ENCODE data around the gene ADCK2.
"Not testable (repeated sequence)": the region's sequence is repeated elsewhere in the genome, so short reads cannot be mapped to it uniquely, and the experiment has no call there.

ADCK2 gene

DNA sequence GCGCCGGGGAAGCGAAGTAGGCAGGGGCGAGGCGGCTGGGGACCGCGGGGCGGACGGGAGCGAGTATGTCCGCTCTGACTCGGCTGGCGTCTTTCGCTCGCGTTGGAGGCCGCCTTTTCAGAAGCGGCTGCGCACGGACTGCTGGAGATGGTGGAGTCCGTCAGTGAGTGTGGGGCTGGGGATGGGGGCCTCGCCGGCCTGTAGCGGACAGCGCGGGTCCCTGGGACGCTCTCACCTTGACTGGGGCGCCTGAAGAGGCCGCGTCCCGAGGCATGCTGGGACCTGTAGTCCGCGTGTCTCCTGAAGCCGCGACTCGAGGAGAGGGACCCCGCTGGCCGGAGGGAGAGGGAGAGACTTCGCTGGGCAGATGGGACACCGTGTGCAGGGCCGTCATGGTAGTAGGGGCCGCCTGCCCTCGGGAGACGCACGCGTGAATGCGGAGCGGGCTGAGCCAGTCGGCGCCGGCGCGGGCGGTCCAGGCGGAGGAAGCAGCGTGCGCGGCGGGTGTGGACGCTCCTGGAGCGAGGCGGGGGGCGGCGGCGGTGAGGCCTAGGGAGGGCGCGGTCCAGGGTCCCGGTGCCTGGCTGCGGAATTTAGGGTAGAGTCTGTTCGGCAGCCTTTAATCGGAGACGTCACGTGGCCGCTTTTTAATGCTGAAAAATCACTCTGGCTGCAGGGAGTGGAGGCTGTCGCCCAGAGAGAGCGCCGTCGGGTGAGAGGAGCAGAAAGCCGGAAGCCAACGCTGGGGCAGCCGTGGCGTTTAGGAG, 24.1 kb downstream of the ADCK2 start, which contains the start of gene NDUFB2:
TSS of gene NDUFB2 (plus strand) at position 29 of the 767 bp plus-strand sequence. CDS start at position 66, 37 bp downstream.
- peak; percentile 56 for DNase-seq

- DNase-seq = no peak
Measured at GRCh38 chr7:140697447-140698143, 24.9 kb downstream of the ADCK2 start.

- no peak for DNase-seq
Measured at GRCh38 chr7:140698477-140698876, 25.7 kb downstream of the ADCK2 start.

- DNase-seq = no peak
Measured at GRCh38 chr7:140702774-140703173, 30.0 kb downstream of the ADCK2 start.

- no peak for DNase-seq
Measured at GRCh38 chr7:140704205-140704604, 31.5 kb downstream of the ADCK2 start.

DNA sequence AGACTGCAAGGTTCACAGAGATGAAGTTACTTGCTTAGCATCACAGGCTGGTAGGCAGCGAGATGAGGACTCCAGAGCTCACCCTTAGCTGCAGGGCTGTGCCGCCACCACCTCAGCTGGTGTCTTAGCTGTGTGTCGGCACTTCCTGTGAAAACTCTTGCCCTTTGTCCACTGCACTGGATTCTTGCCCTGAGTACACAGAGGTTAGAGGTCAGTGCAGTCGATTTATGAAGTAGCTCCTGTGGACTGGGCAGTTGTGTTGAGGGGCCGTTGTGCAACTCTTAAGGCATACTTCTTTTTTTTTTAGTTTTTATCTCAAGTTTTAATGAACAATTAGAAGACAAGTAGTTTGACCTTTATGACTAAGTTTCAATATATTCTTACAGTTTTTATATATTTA, 34.4 kb downstream of the ADCK2 start:
- no peak for DNase-seq

DNA sequence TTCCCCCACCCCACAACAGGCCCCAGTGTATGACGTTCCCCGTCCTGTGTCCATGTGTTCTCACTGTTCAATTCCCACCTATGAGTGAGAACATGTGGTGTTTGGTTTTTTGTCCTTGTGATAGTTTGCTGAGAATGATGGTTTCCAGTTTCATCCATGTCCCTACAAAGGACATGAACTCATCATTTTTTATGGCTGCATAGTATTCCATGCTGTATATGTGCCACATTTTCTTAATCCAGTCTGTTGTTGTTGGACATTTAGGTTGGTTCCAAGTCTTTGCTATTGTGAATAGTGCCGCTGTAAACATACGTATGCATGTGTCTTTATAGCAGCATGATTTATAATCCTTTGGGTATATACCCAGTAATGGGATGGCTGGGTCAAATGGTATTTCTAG, 36.0 kb downstream of the ADCK2 start:
- not testable (repeated sequence) for DNase-seq

- DNase-seq = not testable (repeated sequence)
Measured at GRCh38 chr7:140712392-140712791, 39.6 kb downstream of the ADCK2 start.

GRCh38 chr7:140714331-140715040, 41.7 kb downstream of the ADCK2 start:
- no peak for DNase-seq

- no peak for DNase-seq
Measured at GRCh38 chr7:140719721-140720120, 47.0 kb downstream of the ADCK2 start.

DNA sequence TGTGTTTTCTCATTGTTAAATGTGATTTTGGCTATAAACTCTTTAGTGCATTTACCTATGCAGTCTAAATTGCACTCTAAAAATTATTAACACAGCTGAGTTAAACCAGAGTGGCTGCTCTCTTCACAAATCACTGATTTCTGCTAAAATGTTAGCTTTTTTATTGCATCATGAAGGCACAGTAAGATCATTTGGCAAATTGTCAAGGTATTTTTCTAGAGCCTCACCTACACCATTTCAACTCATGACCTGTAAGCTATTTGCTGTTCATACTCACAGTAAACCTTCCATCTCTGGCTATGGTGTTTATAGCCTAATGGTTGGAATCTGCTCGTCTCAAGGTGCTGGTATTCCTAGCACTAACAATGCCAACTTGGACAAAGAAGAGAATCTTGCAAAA, 49.5 kb downstream of the ADCK2 start:
- no peak for DNase-seq

DNA sequence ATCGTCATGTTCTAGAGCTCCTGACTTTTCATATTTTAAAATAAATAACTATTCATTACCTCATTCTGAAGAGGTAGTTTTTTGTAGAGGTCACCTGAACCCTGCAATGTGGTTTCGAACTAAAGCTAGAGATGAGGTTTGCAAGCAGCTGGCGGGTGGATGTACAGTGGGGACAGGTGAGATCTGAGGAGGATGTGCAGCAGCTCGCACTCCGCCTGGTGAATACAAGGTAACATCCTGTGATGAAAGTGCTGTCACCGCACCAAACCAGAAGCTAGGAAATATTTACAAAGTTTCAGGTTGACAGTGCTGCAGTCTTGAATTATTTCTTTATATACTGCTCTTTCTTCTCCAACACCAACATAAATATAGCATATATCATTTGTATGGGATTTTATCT, 50.3 kb downstream of the ADCK2 start:
- peak; percentile 29 for DNase-seq

GRCh38 chr7:140723574-140723973, 50.8 kb downstream of the ADCK2 start:
- no peak for DNase-seq

- no peak for DNase-seq
Measured at GRCh38 chr7:140724706-140725105, 52.0 kb downstream of the ADCK2 start.

- DNase-seq = no peak
Measured at GRCh38 chr7:140726281-140726680, 53.5 kb downstream of the ADCK2 start.

GRCh38 chr7:140732416-140732815, 59.7 kb downstream of the ADCK2 start:
- no peak for DNase-seq

- DNase-seq = no peak
Measured at GRCh38 chr7:140734096-140734495, 61.4 kb downstream of the ADCK2 start.

GRCh38 chr7:140734729-140735128, 62.0 kb downstream of the ADCK2 start:
- DNase-seq = no peak

- DNase-seq = no peak
Measured at GRCh38 chr7:140738280-140738679, 65.5 kb downstream of the ADCK2 start.

DNA sequence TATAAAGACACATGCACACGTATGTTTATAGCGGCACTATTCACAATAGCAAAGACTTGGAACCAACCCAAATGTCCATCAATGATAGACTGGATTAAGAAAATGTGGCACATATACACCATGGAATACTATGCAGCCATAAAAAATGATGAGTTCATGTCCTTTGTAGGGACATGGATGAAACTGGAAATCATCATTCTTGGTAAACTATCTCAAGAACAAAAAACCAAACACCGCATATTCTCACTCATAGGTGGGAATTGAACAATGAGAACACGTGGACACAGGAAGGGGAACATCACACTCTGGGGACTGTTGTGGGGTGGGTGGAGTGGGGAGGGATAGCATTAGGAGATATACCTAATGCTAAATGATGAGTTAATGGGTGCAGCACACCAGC, 70.5 kb downstream of the ADCK2 start:
- DNase-seq = not testable (repeated sequence)

DNA sequence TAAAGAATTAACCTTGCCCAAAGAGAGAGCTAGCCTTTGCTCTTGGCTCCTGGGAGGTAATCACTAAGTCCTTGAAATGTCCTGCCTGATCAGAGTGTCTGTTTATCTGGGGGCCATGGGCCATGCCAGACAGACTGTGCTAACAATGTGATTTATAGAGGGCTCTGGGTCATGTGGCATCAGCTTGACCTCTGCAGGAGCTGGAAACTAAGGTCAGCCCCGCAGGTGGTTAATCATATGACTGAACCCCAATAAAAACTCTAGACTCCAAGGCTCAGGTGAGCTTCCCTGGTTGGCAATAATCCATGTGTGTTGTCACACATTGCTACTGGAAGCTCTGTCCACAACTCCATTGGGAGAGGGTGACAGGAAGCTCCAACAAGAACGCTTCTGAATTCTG, 71.3 kb downstream of the ADCK2 start:
- DNase-seq = no peak
